ENCODE data around the gene LSAMP. TPM values are rescaled to one million over a fixed set of nuclear protein-coding genes. Genes with fewer than 3 reads are reported as not detected.
"Not testable (repeated sequence)": the region's sequence is repeated elsewhere in the genome, so short reads cannot be mapped to it uniquely, and the experiment has no call there.

Gene LSAMP
- total RNA-seq, 1 experiment from 2014 or later = not detected

- no peak for DNase-seq (ENCODE audit: low read depth)
- in situ Hi-C loops (cut with HindIII; ENCODE audit: low pct_unique_long_range_greater_than_20kb, low sequenced_read_pairs) = no loop called here
Observed at GRCh38 chr3:115804713-115805119, 640.6 kb downstream of the LSAMP start.

GRCh38 chr3:115804200-115804599, 641.1 kb downstream of the LSAMP start:
- DNase-seq (ENCODE audit: low read depth) = no peak
- in situ Hi-C loops (cut with HindIII; ENCODE audit: low pct_unique_long_range_greater_than_20kb, low sequenced_read_pairs) = no loop called here

GRCh38 chr3:115803661-115804060, 641.6 kb downstream of the LSAMP start:
- in situ Hi-C loops (cut with HindIII; ENCODE audit: low pct_unique_long_range_greater_than_20kb, low sequenced_read_pairs) = no loop called here
- no peak for DNase-seq (ENCODE audit: low read depth)

GRCh38 chr3:115800489-115801075, 644.7 kb downstream of the LSAMP start:
- in situ Hi-C loops (cut with HindIII; ENCODE audit: low pct_unique_long_range_greater_than_20kb, low sequenced_read_pairs) = no loop called here
- DNase-seq (ENCODE audit: low read depth) = peak; percentile 83

- DNase-seq (ENCODE audit: low read depth); in situ Hi-C loops (cut with HindIII; ENCODE audit: low pct_unique_long_range_greater_than_20kb, low sequenced_read_pairs): not testable (repeated sequence)
Observed at GRCh38 chr3:115800065-115800464, 645.2 kb downstream of the LSAMP start.

- peak; percentile 25 for DNase-seq (ENCODE audit: low read depth)
- in situ Hi-C loops (cut with HindIII; ENCODE audit: low pct_unique_long_range_greater_than_20kb, low sequenced_read_pairs) = no loop called here
Observed at GRCh38 chr3:115792206-115792955, 652.9 kb downstream of the LSAMP start.

GRCh38 chr3:115791271-115792153, 653.8 kb downstream of the LSAMP start:
- DNase-seq (ENCODE audit: low read depth); in situ Hi-C loops (cut with HindIII; ENCODE audit: low pct_unique_long_range_greater_than_20kb, low sequenced_read_pairs): not testable (repeated sequence)

GRCh38 chr3:115790759-115791158, 654.5 kb downstream of the LSAMP start:
- in situ Hi-C loops (cut with HindIII; ENCODE audit: low pct_unique_long_range_greater_than_20kb, low sequenced_read_pairs) = no loop called here

GRCh38 chr3:115789481-115789880, 655.8 kb downstream of the LSAMP start:
- no peak for DNase-seq (ENCODE audit: low read depth)
- in situ Hi-C loops (cut with HindIII; ENCODE audit: low pct_unique_long_range_greater_than_20kb, low sequenced_read_pairs) = no loop called here

More at GRCh38 chr3:115790759-115791158, 654.5 kb downstream of the LSAMP start:
- peak; percentile 78 for DNase-seq (ENCODE audit: low read depth)

- in situ Hi-C loops (cut with HindIII; ENCODE audit: low pct_unique_long_range_greater_than_20kb, low sequenced_read_pairs) = no loop called here
- DNase-seq (ENCODE audit: low read depth) = peak; percentile 80
Observed at GRCh38 chr3:115788921-115789470, 656.3 kb downstream of the LSAMP start.

GRCh38 chr3:115787818-115788217, 657.5 kb downstream of the LSAMP start:
- in situ Hi-C loops (cut with HindIII; ENCODE audit: low pct_unique_long_range_greater_than_20kb, low sequenced_read_pairs) = no loop called here
- DNase-seq (ENCODE audit: low read depth) = no peak

- DNase-seq (ENCODE audit: low read depth) = no peak
- in situ Hi-C loops (cut with HindIII; ENCODE audit: low pct_unique_long_range_greater_than_20kb, low sequenced_read_pairs) = no loop called here
Observed at GRCh38 chr3:115785782-115786181, 659.5 kb downstream of the LSAMP start.

- peak; percentile 40 for DNase-seq (ENCODE audit: low read depth)
- in situ Hi-C loops (cut with HindIII; ENCODE audit: low pct_unique_long_range_greater_than_20kb, low sequenced_read_pairs) = no loop called here
Observed at GRCh38 chr3:115784739-115785536, 660.3 kb downstream of the LSAMP start.

GRCh38 chr3:115783938-115784738, 661.1 kb downstream of the LSAMP start:
- DNase-seq (ENCODE audit: low read depth) = peak; percentile 90
- in situ Hi-C loops (cut with HindIII; ENCODE audit: low pct_unique_long_range_greater_than_20kb, low sequenced_read_pairs) = no loop called here

GRCh38 chr3:115783426-115783825, 661.9 kb downstream of the LSAMP start:
- DNase-seq (ENCODE audit: low read depth); in situ Hi-C loops (cut with HindIII; ENCODE audit: low pct_unique_long_range_greater_than_20kb, low sequenced_read_pairs): not testable (repeated sequence)

- no peak for DNase-seq (ENCODE audit: low read depth)
- in situ Hi-C loops (cut with HindIII; ENCODE audit: low pct_unique_long_range_greater_than_20kb, low sequenced_read_pairs) = no loop called here
Observed at GRCh38 chr3:115779011-115779410, 666.3 kb downstream of the LSAMP start.

- in situ Hi-C loops (cut with HindIII; ENCODE audit: low pct_unique_long_range_greater_than_20kb, low sequenced_read_pairs) = no loop called here
- no peak for DNase-seq (ENCODE audit: low read depth)
Observed at GRCh38 chr3:115772951-115773350, 672.3 kb downstream of the LSAMP start.
